Heart right ventricle (tissue), 16 donors: Measurements from ENCODE around the gene GK2. TPM values are rescaled to one million over a fixed set of nuclear protein-coding genes. Genes with fewer than 3 reads are reported as not detected.

Experiments used
- ATAC-seq, 8 donors: fragments of 200-7000 bp; cut with Tn5 transposase; one replicate each; pipeline ENCODE4 v1.9.1; 2020; ENCODE audit warnings: mild to moderate bottlenecking in 8 of 8, moderate library complexity in 8 of 8, moderate number of reproducible peaks in 1 of 8
- DNase-seq, 2 donors: peaks; one replicate each; pipeline ENCODE4 v3.0.0-alpha.2; 2020
- H3K27ac ChIP-seq, 10 donors: fragments of 200-600 bp; sonication (generic) in 2 of 10; one replicate each; pipeline versions ENCODE4 v1.5.0 to v1.8.0; 2020 to 2022; ENCODE audit warnings: mild to moderate bottlenecking in 3 of 10
- H3K27me3 ChIP-seq, 7 donors: fragments of 200-600 bp; one replicate each; pipeline ENCODE4 v1.8.0; 2021 to 2022; ENCODE audit warnings: mild to moderate bottlenecking in 2 of 7
- H3K36me3 ChIP-seq, 9 donors: fragments of 200-600 bp; sonication (generic) in 1 of 9; one replicate each; pipeline versions ENCODE4 v1.5.0 to v1.8.0; 2020 to 2022; ENCODE audit warnings: mild to moderate bottlenecking in 2 of 9
- H3K4me1 ChIP-seq, 9 donors: fragments of 200-600 bp; sonication (generic) in 1 of 9; one replicate each; pipeline versions ENCODE4 v1.5.0 to v1.8.0; 2020 to 2022; ENCODE audit warnings: mild to moderate bottlenecking in 4 of 9
- H3K4me3 ChIP-seq, 10 donors: fragments of 200-600 bp; sonication (generic) in 2 of 10; one replicate each; pipeline versions ENCODE4 v1.5.0 to v1.8.0; 2020 to 2022; ENCODE audit warnings: mild to moderate bottlenecking in 7 of 10, moderate library complexity in 2 of 10
- H3K9me3 ChIP-seq, 11 donors: fragments of 200-600 bp in 10 of 11; sonication (generic) in 2 of 11; one replicate each; pipeline versions ENCODE4 v1.5.0 to v1.8.0; 2013 to 2022; ENCODE audit warnings: mild to moderate bottlenecking in 2 of 11, control low read depth in 1 of 11, moderate library complexity in 1 of 11
- WGBS, 2 donors: extraction: QIAGEN DNeasy Blood & Tissue Kit; methylation state at CpG; one replicate each; pipeline ENCODE4 v1.1.7; 2013; ENCODE audit warnings: inconsistent platforms in 1 of 2; 5-methylcytosine and 5-hydroxymethylcytosine counted together
- intact Hi-C, 10 donors: fragments of 100-400 bp; cut with DNase I; formaldehyde crosslinking; loops; one replicate each; pipeline versions ENCODE4 v1.11.1 to v1.14.2; 2022
- polyA plus RNA-seq, 2 donors: library from polyadenylated mRNA; stranded (reverse); fragments of 200-250 nt; gene quantifications; one replicate each; pipeline ENCODE4 v1.2.3, GENCODE V29; 2013
- total RNA-seq, 10 donors: library from RNA; stranded (reverse); fragmentation: NEBNext Ultra II Directional in 3 of 10; extraction: Animal tissue kit (Norgen Biotek cat#: 25700) in 3 of 10; gene quantifications; one replicate each; pipeline versions ENCODE4 v1.2.1 to v1.2.4, GENCODE V29; 2021 to 2023
- TF ChIP-seq, protein P1 (sequence below), 9 donors: fragments of 200-600 bp; sonication (generic) in 2 of 9; IDR thresholded peaks; one replicate each; pipeline versions ENCODE4 v1.5.0 to v1.8.0; 2021 to 2022; ENCODE audit warnings: antibody characterized with exemption in 9 of 9, mild to moderate bottlenecking in 5 of 9, moderate library complexity in 1 of 9
- donor health status: Arrhythmogenic right ventricular cardiomyopathy.
- donor health status: ischemic (EF 13 %, LVEDD 7.1; RV severe dilation, severe dysfunction).
- donor health status: healthy with polysubstance abuse.
- donor health status: DM: no; HTN: yes; CAD: no.
- donor health status: DM: no; HTN: no; CAD: no.
- donor health status: ischemic (EF 25% LVEDD 6.9; RV normal size, moderate dysfunction).
- donor health status: ischemic (EF 25% LVEDD 5.7; RV mildly dilated, moderate dysfunction).
- donor health status: healthy.
- donor health status: DM: yes; HTN: yes; CAD: no.
- donor health status: Ischemic cardiomyopathy.
- donor health status: ischemic (EF 35%, LVEDD 5.7; RV mildly dilated, moderate dysfunction).
- donor health status: nonischemic (EF 11% LVEDD 7.7; RV severe dilation, severe dysfunction).
- donor health status: DM: yes; HTN: yes; CAD: no.
- donor health status: PGD.
- donor health status: ischemic (EF 29% LVEDD 5.4; RV normal size, mild dysfunction).
- donor health status: nonischemic (EF 23%, LVEDD 6.1; RV moderate dilation, normal function).

GK2 gene
- total and polyA plus RNA-seq, 12 donors, result not detected

DNA sequence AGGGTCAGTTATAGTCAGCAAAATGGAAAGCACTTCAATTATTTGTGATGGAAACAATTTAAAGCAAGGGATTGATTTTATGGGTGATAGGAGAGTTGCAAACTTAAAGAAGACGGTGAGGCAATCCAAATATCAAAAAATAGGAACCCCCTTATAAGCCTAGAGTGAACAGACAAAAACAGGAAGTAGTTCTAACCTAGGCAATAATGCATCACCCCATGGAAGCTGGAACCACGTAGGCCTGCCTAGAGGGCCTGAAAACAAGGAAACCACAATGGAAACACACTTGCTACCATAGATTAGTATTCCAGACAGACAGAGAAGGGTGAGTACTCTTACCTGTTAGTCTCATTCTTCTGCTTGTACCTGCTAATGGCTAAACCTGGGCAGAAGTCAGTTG, 13.5 kb upstream of the GK2 start:
- TF ChIP-seq, protein P1, sequence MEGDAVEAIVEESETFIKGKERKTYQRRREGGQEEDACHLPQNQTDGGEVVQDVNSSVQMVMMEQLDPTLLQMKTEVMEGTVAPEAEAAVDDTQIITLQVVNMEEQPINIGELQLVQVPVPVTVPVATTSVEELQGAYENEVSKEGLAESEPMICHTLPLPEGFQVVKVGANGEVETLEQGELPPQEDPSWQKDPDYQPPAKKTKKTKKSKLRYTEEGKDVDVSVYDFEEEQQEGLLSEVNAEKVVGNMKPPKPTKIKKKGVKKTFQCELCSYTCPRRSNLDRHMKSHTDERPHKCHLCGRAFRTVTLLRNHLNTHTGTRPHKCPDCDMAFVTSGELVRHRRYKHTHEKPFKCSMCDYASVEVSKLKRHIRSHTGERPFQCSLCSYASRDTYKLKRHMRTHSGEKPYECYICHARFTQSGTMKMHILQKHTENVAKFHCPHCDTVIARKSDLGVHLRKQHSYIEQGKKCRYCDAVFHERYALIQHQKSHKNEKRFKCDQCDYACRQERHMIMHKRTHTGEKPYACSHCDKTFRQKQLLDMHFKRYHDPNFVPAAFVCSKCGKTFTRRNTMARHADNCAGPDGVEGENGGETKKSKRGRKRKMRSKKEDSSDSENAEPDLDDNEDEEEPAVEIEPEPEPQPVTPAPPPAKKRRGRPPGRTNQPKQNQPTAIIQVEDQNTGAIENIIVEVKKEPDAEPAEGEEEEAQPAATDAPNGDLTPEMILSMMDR (IDR thresholded peaks at IDR 0.05), result no peak
- DNase-seq (no peak), ATAC-seq (no peak)
- WGBS, 2 donors, result 76 to 78% methylated on average over 2 of the region's 2 CpGs
- Histone ChIP-seq H3K27me3 (no peaks in the 10 kb centered on the region), H3K4me1 (peaks cover 0 to 2% (median 0%) of the 10 kb centered on the region in 9 donors), H3K27ac (no peak overlapping the region), H3K4me3 (no peak overlapping the region), H3K9me3 (peaks cover 0 to 26% (median 0%) of the 10 kb centered on the region in 11 donors), H3K36me3 (no peaks in the 10 kb centered on the region)
- intact Hi-C loops, result no loop called here

DNA sequence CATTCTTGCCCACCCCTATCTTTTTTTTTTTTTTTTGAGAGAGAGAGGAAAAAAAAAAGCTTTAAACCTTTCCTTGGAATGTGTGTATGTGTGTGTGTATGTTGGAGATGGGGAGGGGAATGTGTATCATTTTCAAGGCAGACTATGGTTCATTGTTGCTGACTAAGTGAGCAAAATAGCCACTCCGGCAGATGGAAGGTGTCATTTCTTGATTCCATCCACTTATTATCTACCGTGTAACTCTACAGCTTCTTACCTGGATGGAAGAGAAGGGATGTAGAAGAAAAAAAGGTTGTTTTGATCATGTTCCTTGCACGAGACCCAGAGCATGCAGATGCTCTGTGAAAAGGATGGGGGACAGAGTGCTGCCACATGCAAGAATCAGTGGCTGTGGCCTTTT, 5.9 kb upstream of the GK2 start:
- no peaks in the 10 kb centered on the region for H3K36me3 ChIP-seq
- peaks cover 0 to 9% (median 0%) of the 10 kb centered on the region in 11 donors for H3K9me3 ChIP-seq
- no peaks in the 10 kb centered on the region for H3K27me3 ChIP-seq
- no peak overlapping the region for H3K4me3 ChIP-seq
- 79 to 86% methylated on average over 3 of the region's 3 CpGs for WGBS, 2 donors
- no peak overlapping the region for H3K27ac ChIP-seq
- no peak for ATAC-seq
- TF ChIP-seq, protein P1 (IDR thresholded peaks at IDR 0.05), result no peak
- intact Hi-C loops, result no loop called here
- DNase-seq, result no peak
- H3K4me1 ChIP-seq, result no peaks in the 10 kb centered on the region

DNA sequence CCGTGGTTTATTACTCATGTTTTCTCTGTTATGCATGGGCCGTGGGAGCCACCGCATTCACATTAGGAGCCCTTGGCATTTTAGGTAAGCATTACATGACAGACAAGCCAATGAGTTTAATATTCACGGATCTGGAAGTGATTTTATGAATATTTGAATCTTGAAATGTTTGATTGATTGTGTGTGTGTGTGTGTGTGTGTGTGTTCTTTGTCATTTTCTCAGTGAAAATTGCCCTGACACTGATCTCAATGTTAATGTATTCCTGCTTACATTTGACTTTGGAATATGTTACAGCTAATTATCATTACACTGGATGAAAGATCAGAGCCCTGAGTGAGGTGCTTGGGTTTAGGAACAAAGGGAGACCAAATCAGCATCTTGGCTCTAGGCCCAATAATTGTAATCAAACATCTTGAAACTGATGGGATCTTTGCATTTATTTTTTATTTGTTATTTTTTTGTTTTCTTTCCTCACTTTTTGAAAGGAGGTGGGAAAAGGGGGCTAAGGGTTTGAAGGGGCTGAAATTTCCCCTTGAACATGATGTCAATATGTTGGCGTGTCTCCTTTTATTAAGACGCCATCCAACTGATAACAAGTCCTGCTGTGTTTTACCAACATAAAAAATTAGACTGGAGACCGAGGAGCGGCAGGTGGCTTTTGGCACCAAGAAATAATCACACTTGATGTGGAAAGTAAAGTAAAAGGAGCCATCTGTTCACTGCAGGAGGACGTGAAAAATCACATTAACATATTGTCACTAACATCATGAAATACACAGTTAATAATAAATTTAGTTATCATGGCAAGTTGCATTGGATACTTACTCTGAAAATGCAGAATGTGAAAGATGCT, 5.2 kb upstream of the GK2 start:
- H3K27me3 ChIP-seq, result no peaks in the 10 kb centered on the region
- DNase-seq, result no peak
- H3K4me1 ChIP-seq, result no peaks in the 10 kb centered on the region
- ATAC-seq, result no peak
- no peak overlapping the region for H3K4me3 ChIP-seq
- peaks cover 0 to 4% (median 0%) of the 10 kb centered on the region in 11 donors for H3K9me3 ChIP-seq
- TF ChIP-seq, protein P1 (IDR thresholded peaks at IDR 0.05), result no peak
- intact Hi-C loops, result no loop called here
- no peak overlapping the region for H3K27ac ChIP-seq
- WGBS, 2 donors, result 73 to 79% methylated on average over 9 of the region's 9 CpGs
- no peaks in the 10 kb centered on the region for H3K36me3 ChIP-seq

DNA sequence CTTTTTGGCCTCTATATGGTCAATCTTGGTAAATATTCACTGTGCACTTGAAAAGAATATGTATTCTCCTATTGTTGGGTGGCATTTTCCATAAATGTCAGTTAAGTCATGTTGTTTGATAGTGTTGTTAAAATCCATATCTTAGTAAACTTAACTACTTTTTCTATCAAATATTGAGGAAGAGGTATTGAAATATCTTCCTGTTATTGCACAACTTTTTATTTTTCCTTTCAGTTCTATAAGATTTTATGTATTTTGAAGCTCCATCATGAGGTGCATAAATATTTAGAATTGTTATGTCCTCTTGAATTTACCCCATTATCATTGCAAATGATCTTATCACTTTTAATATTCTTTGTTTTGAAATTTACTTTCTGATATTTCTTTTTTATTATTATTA, 3.4 kb downstream of the GK2 start:
- intact Hi-C loops, result no loop called here
- Histone ChIP-seq H3K36me3 (no peaks in the 10 kb centered on the region), H3K4me3 (no peak overlapping the region), H3K27ac (no peak overlapping the region), H3K4me1 (no peaks in the 10 kb centered on the region), H3K27me3 (no peaks in the 10 kb centered on the region), H3K9me3 (peaks cover 0 to 3% (median 0%) of the 10 kb centered on the region in 11 donors)
- TF ChIP-seq, protein P1 (IDR thresholded peaks at IDR 0.05), result no peak
- ATAC-seq (no peak), DNase-seq (no peak)
